KMS-11 (cell line): Measurements from ENCODE around the gene ZYX.
"Not testable (repeated sequence)": the region's sequence is repeated elsewhere in the genome, so short reads cannot be mapped to it uniquely, and the experiment has no call there.

Experiments used
- H2AFZ ChIP-seq: fragments of 200-600 bp; sonication (generic); 2 replicates; pipeline ENCODE4 v1.6.1; 2016; ENCODE audit warnings: antibody characterized with exemption, mixed run types, low read depth
- H3K27ac ChIP-seq: fragments of 200-600 bp; sonication (generic); 2 replicates; pipeline ENCODE4 v1.6.1; 2016; ENCODE audit warnings: mild to moderate bottlenecking, mixed run types
- H3K27me3 ChIP-seq: fragments of 200-600 bp; sonication (generic); 2 replicates; pipeline ENCODE4 v1.6.1; 2017; ENCODE audit warnings: mild to moderate bottlenecking, low read depth, mixed run types, moderate library complexity; ENCODE audit not compliant: insufficient read depth
- H3K36me3 ChIP-seq: fragments of 200-600 bp; sonication (generic); 2 replicates; pipeline ENCODE4 v1.6.1; 2017; ENCODE audit warnings: mild to moderate bottlenecking, mixed run types; ENCODE audit not compliant: insufficient read depth
- H3K4me1 ChIP-seq: fragments of 200-600 bp; sonication (generic); 2 replicates; pipeline ENCODE4 v1.6.1; 2016; ENCODE audit warnings: mild to moderate bottlenecking, low read depth, mixed run types; ENCODE audit not compliant: poor library complexity, severe bottlenecking
- H3K4me2 ChIP-seq: fragments of 200-600 bp; sonication (generic); 2 replicates; pipeline ENCODE4 v1.7.0; 2016; ENCODE audit warnings: mild to moderate bottlenecking, mixed run types
- H3K4me3 ChIP-seq: fragments of 200-600 bp; sonication (generic); IDR thresholded peaks from 2 replicates; pipeline ENCODE4 v1.6.1; 2017; ENCODE audit warnings: low read depth, low read length, mixed read lengths; ENCODE audit not compliant: insufficient read depth
- H3K79me2 ChIP-seq: fragments of 200-600 bp; sonication (generic); 2 replicates; pipeline ENCODE4 v1.6.1; 2016; ENCODE audit warnings: low read depth, mixed run types; ENCODE audit not compliant: insufficient read depth
- H3K9ac ChIP-seq: fragments of 200-600 bp; sonication (generic); 2 replicates; pipeline ENCODE4 v1.6.1; 2016; ENCODE audit warnings: mild to moderate bottlenecking, mixed run types
- H4K20me1 ChIP-seq: fragments of 200-600 bp; sonication (generic); 2 replicates; pipeline ENCODE4 v1.6.1; 2016; ENCODE audit warnings: mild to moderate bottlenecking, mixed run types; ENCODE audit not compliant: insufficient read depth
- TF ChIP-seq, protein P1 (sequence below): fragments of 200-600 bp; sonication (generic); conservative IDR thresholded peaks from 2 replicates; pipeline ENCODE4 v1.6.1; 2017; ENCODE audit warnings: low read depth, mild to moderate bottlenecking, antibody characterized with exemption, low read length, moderate library complexity, mixed read lengths

Gene ZYX

GRCh38 chr7:143391462-143392404 is 10.6 kb downstream of the ZYX start:
- Histone ChIP-seq H3K27me3 (no peaks in the 10 kb centered on the region), H3K36me3 (no peaks in the 10 kb centered on the region; the same call in 1 of the 2 replicates), H3K27ac (no peak overlapping the region), H2AFZ (no peak overlapping the region), H3K4me1 (no peaks in the 10 kb centered on the region), H4K20me1 (no peaks in the 10 kb centered on the region), H3K9ac (no peak overlapping the region), H3K79me2 (no peaks in the 10 kb centered on the region), H3K4me2 (no peak overlapping the region), H3K4me3 (no peak overlapping the region)
- TF ChIP-seq, protein P1, sequence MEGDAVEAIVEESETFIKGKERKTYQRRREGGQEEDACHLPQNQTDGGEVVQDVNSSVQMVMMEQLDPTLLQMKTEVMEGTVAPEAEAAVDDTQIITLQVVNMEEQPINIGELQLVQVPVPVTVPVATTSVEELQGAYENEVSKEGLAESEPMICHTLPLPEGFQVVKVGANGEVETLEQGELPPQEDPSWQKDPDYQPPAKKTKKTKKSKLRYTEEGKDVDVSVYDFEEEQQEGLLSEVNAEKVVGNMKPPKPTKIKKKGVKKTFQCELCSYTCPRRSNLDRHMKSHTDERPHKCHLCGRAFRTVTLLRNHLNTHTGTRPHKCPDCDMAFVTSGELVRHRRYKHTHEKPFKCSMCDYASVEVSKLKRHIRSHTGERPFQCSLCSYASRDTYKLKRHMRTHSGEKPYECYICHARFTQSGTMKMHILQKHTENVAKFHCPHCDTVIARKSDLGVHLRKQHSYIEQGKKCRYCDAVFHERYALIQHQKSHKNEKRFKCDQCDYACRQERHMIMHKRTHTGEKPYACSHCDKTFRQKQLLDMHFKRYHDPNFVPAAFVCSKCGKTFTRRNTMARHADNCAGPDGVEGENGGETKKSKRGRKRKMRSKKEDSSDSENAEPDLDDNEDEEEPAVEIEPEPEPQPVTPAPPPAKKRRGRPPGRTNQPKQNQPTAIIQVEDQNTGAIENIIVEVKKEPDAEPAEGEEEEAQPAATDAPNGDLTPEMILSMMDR: no peak

DNA sequence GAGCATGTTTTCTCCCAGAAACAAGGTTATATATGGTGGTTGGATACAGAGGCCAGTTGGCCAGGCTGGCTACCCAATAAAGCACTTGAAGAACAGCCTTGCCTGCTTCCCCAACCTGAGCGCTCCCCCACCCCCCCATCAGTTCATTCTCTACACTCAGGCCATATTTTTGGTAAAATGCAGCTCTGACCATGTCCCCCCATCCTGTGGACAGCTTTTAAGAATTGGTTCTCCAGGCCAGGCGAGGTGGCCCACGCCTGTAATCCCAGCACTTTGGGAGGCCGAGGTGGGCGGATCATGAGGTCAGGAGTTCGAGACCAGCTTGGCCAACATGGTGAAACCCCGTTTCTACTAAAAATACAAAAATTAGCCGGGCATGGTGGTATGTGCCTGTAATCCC is 11.3 kb downstream of the ZYX start:
- not testable (repeated sequence) for H3K4me1 ChIP-seq, H3K36me3 ChIP-seq, H3K9ac ChIP-seq, H3K4me3 ChIP-seq, H3K27me3 ChIP-seq, H3K79me2 ChIP-seq, H2AFZ ChIP-seq, H4K20me1 ChIP-seq, H3K27ac ChIP-seq, H3K4me2 ChIP-seq

DNA sequence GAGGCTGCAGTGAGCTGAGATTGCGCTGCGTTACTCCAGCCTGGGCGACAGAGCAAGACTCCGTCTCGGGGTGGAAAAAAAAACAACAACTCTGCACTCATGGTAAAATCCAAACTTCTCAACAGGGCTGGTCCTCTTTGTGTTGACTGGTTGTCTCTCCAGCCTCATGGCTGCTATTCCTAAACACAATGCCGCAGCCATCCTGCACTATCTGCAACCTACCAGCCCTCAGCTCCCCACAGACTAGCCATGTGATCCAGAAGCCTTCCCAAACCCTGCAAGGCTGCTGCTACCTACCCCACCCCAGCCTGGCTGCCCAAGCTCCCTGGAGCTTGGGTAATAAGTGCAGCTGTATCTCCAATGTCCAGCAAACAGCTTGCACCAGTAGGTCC is 11.7 kb downstream of the ZYX start:
- H3K79me2 ChIP-seq: no peaks in the 10 kb centered on the region
- no peak overlapping the region for H2AFZ ChIP-seq
- no peak overlapping the region for H3K9ac ChIP-seq
- H3K4me2 ChIP-seq: no peak overlapping the region
- no peaks in the 10 kb centered on the region; the same call in 1 of the 2 replicates for H3K36me3 ChIP-seq
- H3K4me1 ChIP-seq: no peaks in the 10 kb centered on the region
- H4K20me1 ChIP-seq: no peaks in the 10 kb centered on the region
- TF ChIP-seq, protein P1: no peak
- no peak overlapping the region for H3K4me3 ChIP-seq
- H3K27me3 ChIP-seq: no peaks in the 10 kb centered on the region
- no peak overlapping the region for H3K27ac ChIP-seq

DNA sequence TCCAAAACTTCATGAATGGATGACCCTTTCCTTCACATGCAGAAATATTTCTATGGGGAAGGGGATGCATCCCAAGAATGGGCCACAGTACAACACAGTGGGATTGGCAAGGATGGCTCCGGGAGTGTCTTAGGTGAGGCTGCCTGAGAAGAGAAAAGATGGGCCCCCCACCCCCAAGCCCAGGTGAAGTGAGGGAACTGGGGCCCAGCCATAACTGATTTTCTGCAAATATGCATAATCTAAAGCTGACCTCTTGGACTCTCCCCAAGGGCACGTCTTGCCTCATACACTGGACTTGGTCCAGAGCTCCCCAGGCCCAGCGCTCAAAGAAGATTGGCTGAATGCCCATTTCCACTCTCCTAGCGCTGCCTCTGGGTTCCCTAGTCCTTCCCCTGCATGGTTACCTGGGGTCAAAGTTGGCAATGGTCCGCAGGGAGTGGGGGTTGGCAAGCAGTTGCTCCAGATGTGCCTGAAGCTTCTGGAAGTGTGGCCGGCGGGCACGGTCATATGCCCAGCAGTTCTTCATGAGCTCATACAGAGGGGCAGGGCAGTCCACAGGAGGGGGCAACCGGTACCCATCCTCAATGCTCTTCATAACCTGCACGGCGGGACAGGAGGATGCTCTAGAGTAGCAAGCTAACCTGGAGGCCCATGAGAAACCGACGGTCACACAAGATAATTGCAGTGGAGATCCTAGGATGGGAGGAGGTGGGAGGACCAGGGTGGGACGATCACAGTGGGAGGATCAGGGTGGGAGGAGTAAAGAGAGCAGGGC is 12.3 kb downstream of the ZYX start:
- no peaks in the 10 kb centered on the region; the same call in 1 of the 2 replicates for H3K36me3 ChIP-seq
- TF ChIP-seq, protein P1: no peak

More for the DNA sequence above, 12.3 kb downstream of the ZYX start:
- no peaks in the 10 kb centered on the region for H3K4me1 ChIP-seq
- no peak overlapping the region for H3K4me3 ChIP-seq
- no peak overlapping the region for H3K27ac ChIP-seq
- no peak overlapping the region for H2AFZ ChIP-seq
- no peaks in the 10 kb centered on the region for H3K27me3 ChIP-seq
- no peaks in the 10 kb centered on the region for H3K79me2 ChIP-seq
- H3K9ac ChIP-seq: no peak overlapping the region
- H3K4me2 ChIP-seq: no peak overlapping the region
- H4K20me1 ChIP-seq: no peaks in the 10 kb centered on the region
